ENCODE data around the gene SPAG9.

GRCh38 chr17:50966163-50966666 lies 154.5 kb downstream of the SPAG9 start:
- TF ChIP-seq FOXK2 (IDR thresholded peaks at IDR 0.05) (no peak), CTBP1 (IDR thresholded peaks at IDR 0.05; ENCODE audit: borderline replicate concordance) (no peak), TARDBP (IDR thresholded peaks at IDR 0.05) (no peak), SUZ12 (IDR thresholded peaks at IDR 0.05) (no peak), SP1 (IDR thresholded peaks at IDR 0.05) (no peak), PKNOX1 (IDR thresholded peaks at IDR 0.05) (no peak), BHLHE40 (IDR thresholded peaks at IDR 0.05; ENCODE audit: borderline replicate concordance) (no peak), NFRKB (IDR thresholded peaks at IDR 0.05) (no peak), LEF1 (IDR thresholded peaks at IDR 0.05; ENCODE audit: borderline replicate concordance) (no peak), HDGF (IDR thresholded peaks at IDR 0.05; ENCODE audit: borderline replicate concordance) (no peak)

Measured in HEK293T (cell line).